ENCODE measurements around the gene SPATA6L.
A peak's percentile ranks its signal among the peaks of the same experiment; 100 is the strongest.

SPATA6L gene

DNA sequence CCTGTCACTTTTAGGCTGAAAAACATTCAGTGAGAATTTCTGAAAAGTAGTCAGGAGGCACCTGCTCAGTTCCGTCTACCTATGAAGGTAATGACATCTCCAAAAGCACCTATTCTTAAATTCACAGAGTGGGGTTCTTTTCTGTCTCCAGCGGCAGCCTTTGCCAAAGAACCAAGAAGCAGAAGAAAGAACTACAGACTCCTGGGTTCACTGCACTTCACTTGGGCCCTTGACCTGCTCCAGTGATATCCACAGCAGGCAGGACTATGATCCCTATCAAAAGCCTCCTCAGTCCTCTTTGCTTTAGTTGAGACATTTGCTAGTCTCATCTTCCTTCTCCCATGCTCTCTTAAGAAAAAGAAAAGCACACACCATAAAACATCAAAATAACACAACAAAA lies 23.9 kb downstream of the SPATA6L start:
- TF ChIP-seq, protein P1, sequence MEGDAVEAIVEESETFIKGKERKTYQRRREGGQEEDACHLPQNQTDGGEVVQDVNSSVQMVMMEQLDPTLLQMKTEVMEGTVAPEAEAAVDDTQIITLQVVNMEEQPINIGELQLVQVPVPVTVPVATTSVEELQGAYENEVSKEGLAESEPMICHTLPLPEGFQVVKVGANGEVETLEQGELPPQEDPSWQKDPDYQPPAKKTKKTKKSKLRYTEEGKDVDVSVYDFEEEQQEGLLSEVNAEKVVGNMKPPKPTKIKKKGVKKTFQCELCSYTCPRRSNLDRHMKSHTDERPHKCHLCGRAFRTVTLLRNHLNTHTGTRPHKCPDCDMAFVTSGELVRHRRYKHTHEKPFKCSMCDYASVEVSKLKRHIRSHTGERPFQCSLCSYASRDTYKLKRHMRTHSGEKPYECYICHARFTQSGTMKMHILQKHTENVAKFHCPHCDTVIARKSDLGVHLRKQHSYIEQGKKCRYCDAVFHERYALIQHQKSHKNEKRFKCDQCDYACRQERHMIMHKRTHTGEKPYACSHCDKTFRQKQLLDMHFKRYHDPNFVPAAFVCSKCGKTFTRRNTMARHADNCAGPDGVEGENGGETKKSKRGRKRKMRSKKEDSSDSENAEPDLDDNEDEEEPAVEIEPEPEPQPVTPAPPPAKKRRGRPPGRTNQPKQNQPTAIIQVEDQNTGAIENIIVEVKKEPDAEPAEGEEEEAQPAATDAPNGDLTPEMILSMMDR (IDR thresholded peaks at IDR 0.05; ENCODE audit: low read depth, low read length, missing control alignments): no peak
- in situ Hi-C loops (cut with HindIII; ENCODE audit: low pct_ligation_motif_present, low sequenced_read_pairs): no loop called here
- H3K36me3 ChIP-seq (replicated peaks): no peaks in the 10 kb centered on the region
- no peak overlapping the region for H3K4me3 ChIP-seq (ENCODE audit: low read depth, low read length)
- no peak overlapping the region for H3K27ac ChIP-seq
- H3K27me3 ChIP-seq (replicated peaks): no peaks in the 10 kb centered on the region
- DNase-seq: no peak

DNA sequence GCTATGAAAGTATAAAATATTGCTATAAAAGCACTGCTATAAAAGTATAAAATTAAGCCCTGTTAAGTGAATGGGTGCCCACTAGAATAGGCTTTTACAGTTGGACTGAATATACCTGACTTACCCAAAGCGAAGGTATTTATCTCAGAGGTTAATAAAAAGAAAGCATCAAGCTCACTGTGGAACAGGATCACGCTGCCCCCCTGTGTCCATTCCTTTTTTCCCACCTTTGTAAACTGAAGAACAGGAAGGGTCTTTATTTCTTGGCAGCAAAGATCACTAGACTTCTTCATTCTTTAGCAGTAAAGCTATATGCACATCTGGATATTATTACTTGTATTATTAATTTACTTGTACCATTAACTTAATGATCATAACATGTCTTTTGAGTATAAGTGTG lies 26.3 kb downstream of the SPATA6L start:
- in situ Hi-C loops (cut with HindIII; ENCODE audit: low pct_ligation_motif_present, low sequenced_read_pairs): no loop called here
- DNase-seq: peak; percentile 29
- no peaks in the 10 kb centered on the region for H3K27me3 ChIP-seq (replicated peaks)

GRCh38 chr9:4639420-4639819 lies 26.9 kb downstream of the SPATA6L start:
- H3K27ac ChIP-seq: no peak overlapping the region
- in situ Hi-C loops (cut with HindIII; ENCODE audit: low pct_ligation_motif_present, low sequenced_read_pairs): no loop called here
- TF ChIP-seq, protein P1 (IDR thresholded peaks at IDR 0.05; ENCODE audit: low read depth, low read length, missing control alignments): no peak
- H3K4me3 ChIP-seq (ENCODE audit: low read depth, low read length): no peak overlapping the region
- H3K36me3 ChIP-seq (replicated peaks): no peaks in the 10 kb centered on the region
- no peaks in the 10 kb centered on the region for H3K27me3 ChIP-seq (replicated peaks)
- DNase-seq: no peak

More for the DNA sequence above, 26.3 kb downstream of the SPATA6L start:
- TF ChIP-seq, protein P1 (IDR thresholded peaks at IDR 0.05; ENCODE audit: low read depth, low read length, missing control alignments): peak; percentile 69
- Histone ChIP-seq H3K36me3 (replicated peaks) (no peaks in the 10 kb centered on the region), H3K27ac (no peak overlapping the region), H3K4me3 (ENCODE audit: low read depth, low read length) (no peak overlapping the region)

DNA sequence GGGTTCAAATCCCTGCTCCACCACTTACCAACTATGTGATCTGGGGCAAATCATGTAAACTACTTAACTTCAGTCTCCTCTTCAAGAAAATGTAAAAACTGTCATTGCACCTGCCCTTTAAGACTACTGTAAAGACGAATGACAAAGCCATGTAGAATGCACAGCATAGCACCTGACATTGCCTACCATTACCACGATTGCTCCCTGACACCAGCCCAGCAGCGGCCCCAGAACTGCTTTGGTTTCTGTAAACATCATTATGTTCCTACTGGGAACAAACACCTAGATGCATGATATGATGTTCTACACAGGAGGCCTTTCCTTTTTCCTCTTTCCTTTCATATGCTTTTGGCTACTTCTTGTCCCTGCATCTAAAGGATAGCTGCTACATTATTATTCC lies 27.3 kb downstream of the SPATA6L start:
- Histone ChIP-seq H3K27ac (no peak overlapping the region), H3K36me3 (replicated peaks) (no peaks in the 10 kb centered on the region), H3K4me3 (ENCODE audit: low read depth, low read length) (no peak overlapping the region), H3K27me3 (replicated peaks) (no peaks in the 10 kb centered on the region)
- TF ChIP-seq, protein P1 (IDR thresholded peaks at IDR 0.05; ENCODE audit: low read depth, low read length, missing control alignments): no peak
- in situ Hi-C loops (cut with HindIII; ENCODE audit: low pct_ligation_motif_present, low sequenced_read_pairs): no loop called here
- no peak for DNase-seq

DNA sequence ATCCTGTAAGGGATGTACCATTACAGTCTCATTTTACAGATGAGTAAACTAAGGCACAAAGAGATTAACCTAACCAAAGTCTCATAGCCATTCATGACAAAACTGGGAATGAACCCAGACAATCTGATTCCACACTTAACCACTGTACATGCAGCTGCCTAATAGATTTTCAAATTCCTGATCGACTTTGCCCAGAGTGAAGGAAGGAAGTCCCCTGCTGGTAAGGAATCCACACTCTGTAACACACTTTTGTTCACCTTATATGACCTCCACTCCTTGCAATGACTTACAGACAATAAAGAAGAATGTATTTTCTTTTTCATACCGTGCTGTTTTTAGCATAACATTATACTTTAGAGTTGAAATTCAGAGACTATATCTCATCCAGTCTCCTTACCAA lies 35.4 kb downstream of the SPATA6L start:
- TF ChIP-seq, protein P1 (IDR thresholded peaks at IDR 0.05; ENCODE audit: low read depth, low read length, missing control alignments): no peak
- no peaks in the 10 kb centered on the region for H3K36me3 ChIP-seq (replicated peaks)
- no peaks in the 10 kb centered on the region for H3K27me3 ChIP-seq (replicated peaks)
- H3K27ac ChIP-seq: no peak overlapping the region
- in situ Hi-C loops (cut with HindIII; ENCODE audit: low pct_ligation_motif_present, low sequenced_read_pairs): no loop called here
- DNase-seq: peak; percentile 7
- no peak overlapping the region for H3K4me3 ChIP-seq (ENCODE audit: low read depth, low read length)

DNA sequence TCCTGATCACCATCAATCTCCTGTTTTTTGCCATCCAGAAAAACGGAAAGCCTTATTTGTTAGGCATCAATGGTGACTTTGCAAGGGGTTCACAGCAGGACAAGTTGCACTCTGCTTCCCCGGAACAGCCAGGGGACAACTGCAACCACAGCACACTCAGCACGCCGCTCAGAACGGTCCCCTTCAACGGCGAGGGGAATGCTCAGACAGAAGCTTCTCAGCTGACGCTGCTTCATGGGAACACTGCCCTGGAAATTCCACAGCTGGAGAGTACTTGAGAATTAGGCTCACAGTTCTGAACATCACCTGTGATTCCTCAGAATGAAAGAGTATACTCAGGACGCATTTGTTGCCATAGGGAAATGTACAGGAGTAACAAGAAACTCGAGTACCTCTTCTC lies 44.3 kb downstream of the SPATA6L start:
- in situ Hi-C loops (cut with HindIII; ENCODE audit: low pct_ligation_motif_present, low sequenced_read_pairs): no loop called here
- TF ChIP-seq, protein P1 (IDR thresholded peaks at IDR 0.05; ENCODE audit: low read depth, low read length, missing control alignments): no peak
- H3K27me3 ChIP-seq (replicated peaks): no peaks in the 10 kb centered on the region

More for the DNA sequence above, 44.3 kb downstream of the SPATA6L start:
- no peaks in the 10 kb centered on the region for H3K36me3 ChIP-seq (replicated peaks)
- no peak for DNase-seq
- no peak overlapping the region for H3K27ac ChIP-seq
- no peak overlapping the region for H3K4me3 ChIP-seq (ENCODE audit: low read depth, low read length)

All from brain microvascular endothelial cell (primary cell).